Cardiac muscle cell (in vitro differentiated cells and primary cell): ENCODE data around the gene RIPOR2. TPM values are rescaled to one million over a fixed set of nuclear protein-coding genes. Genes with fewer than 3 reads are reported as not detected.
A peak's percentile ranks its signal among the peaks of the same experiment; 100 is the strongest.

Experiments
- DNase-seq, 2 donors: peaks; one replicate each; pipeline versions ENCODE4 v3.0.0 to v3.0.0-alpha.2; 2010 to 2017; ENCODE audit warnings: low read depth in 1 of 2, low spot score in 1 of 2
- H3K27ac ChIP-seq: fragments of 200-600 bp; sonication (generic); 2 replicates; pipeline ENCODE4 v1.5.1; 2016
- H3K27me3 ChIP-seq: fragments of 200-600 bp; sonication (generic); 2 replicates; pipeline ENCODE4 v1.6.0; 2016; ENCODE audit warnings: control low read depth
- H3K36me3 ChIP-seq: fragments of 200-600 bp; sonication (generic); 2 replicates; pipeline ENCODE4 v1.5.1; 2016; ENCODE audit warnings: control low read depth
- H3K4me1 ChIP-seq: fragments of 200-600 bp; sonication (generic); 2 replicates; pipeline ENCODE4 v1.8.1; 2017; ENCODE audit warnings: low read depth, mild to moderate bottlenecking, mixed run types
- H3K4me3 ChIP-seq: fragments of 200-600 bp; sonication (generic); 2 replicates; pipeline ENCODE4 v1.5.1; 2016; ENCODE audit warnings: mild to moderate bottlenecking
- H3K9me3 ChIP-seq: fragments of 200-600 bp; sonication (generic); 2 replicates; pipeline ENCODE4 v1.5.1; 2017; ENCODE audit warnings: low read depth, mild to moderate bottlenecking, control low read depth
- CTCF ChIP-seq: IDR thresholded peaks from 2 replicates; pipeline ENCODE4 v1.5.1; 2012; ENCODE audit warnings: low read depth, mild to moderate bottlenecking, low read length
- polyA plus RNA-seq: library from polyadenylated mRNA; unstranded; fragments of >200 nt; fragmentation: Nextera tagmentation; extraction: Ambion mirVana; gene quantifications from 2 replicates; pipeline ENCODE4 v1.2.1, GENCODE V29; 2016
- total RNA-seq: library from RNA; depleted of rRNA; stranded (reverse); fragments of >200 nt; gene quantifications from 2 replicates; pipeline ENCODE4 v1.2.3, GENCODE V29; 2016

RIPOR2 gene
- total and polyA plus RNA-seq, 2 experiments from 2014 or later = 2.2 to 6.9 TPM

GRCh38 chr6:24961852-24962251 lies 26.1 kb upstream of the RIPOR2 start:
- H3K4me1 ChIP-seq = no peaks in the 10 kb centered on the region
- H3K27ac ChIP-seq = no peak overlapping the region
- H3K27me3 ChIP-seq = no peaks in the 10 kb centered on the region
- DNase-seq = no peak
- no peak overlapping the region for H3K4me3 ChIP-seq
- no peaks in the 10 kb centered on the region for H3K36me3 ChIP-seq
- no peak for TF ChIP-seq CTCF
- no peaks in the 10 kb centered on the region for H3K9me3 ChIP-seq

- H3K27ac ChIP-seq = no peak overlapping the region
- no peak overlapping the region for H3K4me3 ChIP-seq
- no peaks in the 10 kb centered on the region for H3K27me3 ChIP-seq
- no peaks in the 10 kb centered on the region for H3K4me1 ChIP-seq
- TF ChIP-seq CTCF = no peak
- H3K9me3 ChIP-seq = no peaks in the 10 kb centered on the region
- DNase-seq = no peak
- H3K36me3 ChIP-seq = no peaks in the 10 kb centered on the region
These were observed 25.3 kb upstream of the RIPOR2 start for GRCh38 chr6:24960991-24961475.

GRCh38 chr6:24959319-24959718 lies 23.6 kb upstream of the RIPOR2 start:
- Histone ChIP-seq H3K27ac (no peak overlapping the region), H3K4me1 (no peaks in the 10 kb centered on the region), H3K27me3 (no peaks in the 10 kb centered on the region), H3K9me3 (no peaks in the 10 kb centered on the region), H3K36me3 (no peaks in the 10 kb centered on the region), H3K4me3 (no peak overlapping the region)
- no peak for TF ChIP-seq CTCF
- no peak for DNase-seq

- Histone ChIP-seq H3K9me3 (no peaks in the 10 kb centered on the region), H3K4me1 (no peaks in the 10 kb centered on the region), H3K4me3 (no peak overlapping the region), H3K27ac (no peak overlapping the region), H3K36me3 (no peaks in the 10 kb centered on the region), H3K27me3 (no peaks in the 10 kb centered on the region)
- no peak for TF ChIP-seq CTCF
- DNase-seq = peak in 1 of 2 donors; percentile 5
These were observed 21.4 kb upstream of the RIPOR2 start for GRCh38 chr6:24957199-24957598.

GRCh38 chr6:24953726-24954125 lies 18.0 kb upstream of the RIPOR2 start:
- TF ChIP-seq CTCF = no peak
- no peaks in the 10 kb centered on the region for H3K9me3 ChIP-seq
- H3K27ac ChIP-seq = no peak overlapping the region
- DNase-seq = no peak
- H3K27me3 ChIP-seq = no peaks in the 10 kb centered on the region
- no peaks in the 10 kb centered on the region for H3K36me3 ChIP-seq
- no peaks in the 10 kb centered on the region for H3K4me1 ChIP-seq
- H3K4me3 ChIP-seq = no peak overlapping the region
